H1 (cell line): Measurements from ENCODE around the gene SMDT1. TPM values are rescaled to one million over a fixed set of nuclear protein-coding genes. Genes with fewer than 3 reads are reported as not detected.

Experiments
- CBX5 ChIP-seq: fragments of 300-800, 300-1000 bp; sonication (generic); IDR thresholded peaks from 2 replicates; pipeline ENCODE4 v1.7.1; 2016; ENCODE audit warnings: antibody characterized with exemption, low read length, low read depth
- CHD7 ChIP-seq: fragments of 300-600 bp; sonication (generic); IDR thresholded peaks from 2 replicates; pipeline ENCODE4 v1.7.1; 2012; ENCODE audit warnings: low read length, moderate library complexity, mild to moderate bottlenecking, inconsistent platforms; ENCODE audit not compliant: insufficient replicate concordance
- CTBP2 ChIP-seq: IDR thresholded peaks from 2 replicates; pipeline ENCODE4 v1.7.0; 2011; ENCODE audit warnings: borderline replicate concordance, mild to moderate bottlenecking, moderate library complexity, mixed read lengths, low read length; ENCODE audit not compliant: insufficient read depth, insufficient read length
- JUND ChIP-seq: IDR thresholded peaks from 2 replicates; pipeline ENCODE4 v1.6.1; 2011; ENCODE audit warnings: mild to moderate bottlenecking, improper control_type of control experiment, low read length
- KDM4A ChIP-seq: IDR thresholded peaks from one replicate; pipeline ENCODE4 v1.7.1; 2012; ENCODE audit warnings: low read depth, mild to moderate bottlenecking, moderate library complexity, low read length, inconsistent platforms; ENCODE audit not compliant: severe bottlenecking
- MAX ChIP-seq: IDR thresholded peaks from 2 replicates; pipeline ENCODE4 v1.6.1; 2012; ENCODE audit warnings: inconsistent platforms
- POLR2AphosphoS5 ChIP-seq: IDR thresholded peaks from 2 replicates; pipeline ENCODE4 v1.6.1; 2011; ENCODE audit warnings: low read depth, low read length
- RBBP5 ChIP-seq: IDR thresholded peaks from 2 replicates; pipeline ENCODE4 v1.7.1; 2012; ENCODE audit warnings: low read depth, mild to moderate bottlenecking, inconsistent platforms, low read length, moderate library complexity, borderline replicate concordance
- RXRA ChIP-seq: IDR thresholded peaks from 2 replicates; pipeline ENCODE4 v1.6.1; 2011; ENCODE audit warnings: low read depth, mild to moderate bottlenecking, low read length, moderate library complexity; ENCODE audit not compliant: insufficient read depth
- SIN3A ChIP-seq, 2 experiments: IDR thresholded peaks in 1 of 2; conservative IDR thresholded peaks in 1 of 2; 2 replicates each; pipeline ENCODE4 v1.6.1; 2011 to 2012; ENCODE audit warnings: low read length in 2 of 2, improper control_type of control experiment in 1 of 2, low read depth in 1 of 2, mild to moderate bottlenecking in 1 of 2
- polyA plus RNA-seq, 7 experiments: library from polyadenylated mRNA; depleted of rRNA in 3 of 7; stranded (reverse) in 5 of 7; unstranded in 2 of 7; fragments of >200 nt in 5 of 7; fragments of 200-250 nt in 2 of 7; gene quantifications; 1 replicate in 5 of 7; 2 replicates in 1 of 7; 4 replicates in 1 of 7; pipeline versions ENCODE4 v1.2.1 to v1.2.3, GENCODE V29; 2011 to 2013; ENCODE audit warnings: missing spikeins in 2 of 7, mixed read lengths in 2 of 7
- total RNA-seq: library from RNA; stranded (reverse); fragmentation: NEBNext Ultra II Directional; extraction: Animal tissue kit (Norgen Biotek cat#: 25700); gene quantifications from 2 replicates; pipeline ENCODE4 v1.2.1, GENCODE V29; 2021

Gene SMDT1
- total and polyA plus RNA-seq, 2 of the 8 experiments (the other 6 are each of a cell fraction or from before 2014, with no cell fraction given): 34.9 to 35.6 TPM

GRCh38 chr22:42077486-42078125, 1.9 kb upstream of the SMDT1 start (continued):
- TF ChIP-seq CBX5 (no peak), MAX (no peak), CHD7 (no peak), KDM4A (no peak), SIN3A (conservative IDR thresholded peaks at IDR 0.05 in 1 of 2, IDR thresholded peaks at IDR 0.05 in 1 of 2; ENCODE audit: low read depth in 1 of 2, low read length in 2 of 2) (no peak), JUND (no peak), RBBP5 (no peak), POLR2AphosphoS5 (no peak), RXRA (no peak), CTBP2 (no peak)
